HG03139 (cell line): ENCODE results near the gene ELP2.
"Not testable (repeated sequence)": the region's sequence is repeated elsewhere in the genome, so short reads cannot be mapped to it uniquely, and the experiment has no call there.

Experiments used
- ATAC-seq: cut with Tn5 transposase; IDR thresholded peaks from one replicate; pipeline ENCODE4 v1.9.1; 2021; ENCODE audit not compliant: unreplicated experiment

The ELP2 gene

DNA sequence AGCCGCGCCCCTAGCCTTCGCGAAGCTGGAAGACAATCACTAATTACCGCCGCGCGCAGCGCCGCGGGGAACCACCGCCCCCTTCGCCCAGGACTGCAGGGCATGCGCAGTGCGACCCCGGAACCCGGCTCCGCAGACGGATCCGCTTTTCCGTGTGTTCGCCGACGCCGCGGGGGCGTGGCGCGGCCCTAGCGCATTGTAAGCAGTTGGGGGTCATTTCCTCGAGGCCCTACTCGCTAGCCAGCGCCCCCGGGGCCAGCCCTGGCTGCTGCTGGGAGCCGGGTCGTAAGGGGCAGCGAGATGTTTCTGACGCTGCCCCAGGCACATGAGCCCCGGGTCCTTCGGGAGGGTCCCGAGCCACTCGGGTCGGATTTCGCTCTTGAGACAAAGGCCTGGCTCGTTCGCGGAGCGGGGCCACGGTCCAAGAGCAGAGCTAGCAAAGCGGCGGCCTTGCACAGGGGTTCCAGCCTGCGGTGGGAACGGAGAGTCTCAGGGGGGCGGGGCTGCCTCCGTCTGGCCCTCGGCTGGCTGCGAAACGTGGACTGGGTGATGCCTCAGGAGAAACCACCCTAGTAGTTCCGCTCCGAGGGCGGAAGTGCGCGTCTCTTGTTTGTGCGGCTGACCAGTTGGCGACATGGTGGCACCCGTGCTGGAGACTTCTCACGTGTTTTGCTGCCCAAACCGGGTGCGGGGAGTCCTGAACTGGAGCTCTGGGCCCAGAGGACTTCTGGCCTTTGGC is at the start of gene ELP2, which contains the start of gene SLC39A6:
ELP2 (plus strand) TSS at position 600 of the 739 bp plus-strand sequence; CDS start at position 635, 35 bp downstream.
SLC39A6 (minus strand) TSS at position 41 of the 739 bp plus-strand sequence. CDS start 2,333 bp downstream, outside the sequence.
- ATAC-seq = peak; percentile 92

GRCh38 chr18:36081118-36081517 is 48.6 kb upstream of the ELP2 start:
- not testable (repeated sequence) for ATAC-seq

GRCh38 chr18:36083729-36084128 is 46.0 kb upstream of the ELP2 start:
- no peak for ATAC-seq

DNA sequence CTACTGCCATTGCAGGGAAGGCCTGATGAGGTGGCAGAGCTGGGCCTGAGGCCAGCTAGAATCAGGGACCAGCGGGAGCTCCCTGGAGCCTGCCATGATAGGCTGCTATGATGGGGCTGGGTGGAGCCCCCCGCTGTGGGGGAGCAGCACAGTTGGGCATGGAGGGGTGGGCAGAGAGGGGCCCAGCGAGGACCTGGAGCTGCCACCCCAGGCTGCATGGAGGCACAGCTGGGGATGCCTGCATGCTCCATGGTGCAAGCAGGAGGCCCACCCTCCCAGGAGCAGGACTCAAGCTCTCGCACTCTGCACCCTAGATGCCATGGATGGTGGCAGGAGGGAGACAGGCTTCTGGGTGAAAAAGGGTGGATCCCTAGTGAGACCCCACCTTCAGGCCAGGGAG is 44.5 kb upstream of the ELP2 start:
- no peak for ATAC-seq

DNA sequence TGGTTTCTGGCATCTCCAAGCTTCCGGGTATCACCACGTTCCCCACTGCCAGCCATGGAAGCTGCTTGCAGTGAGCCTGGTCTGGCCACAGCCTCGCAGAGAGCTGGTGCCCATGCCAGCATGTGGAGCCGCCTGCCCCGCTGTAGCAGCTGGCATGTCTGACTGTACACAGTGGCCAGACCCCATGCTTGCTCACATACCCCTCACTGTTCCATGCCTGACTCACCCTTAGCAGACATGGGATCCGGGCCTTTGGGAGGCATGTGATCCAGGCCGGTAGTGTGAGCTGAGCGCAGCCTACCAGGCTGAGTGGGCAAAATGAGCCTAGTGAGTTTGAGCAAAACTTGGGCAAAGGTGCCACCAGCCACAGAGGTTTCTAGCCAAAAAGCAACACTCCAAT is 43.5 kb upstream of the ELP2 start:
- ATAC-seq = no peak

DNA sequence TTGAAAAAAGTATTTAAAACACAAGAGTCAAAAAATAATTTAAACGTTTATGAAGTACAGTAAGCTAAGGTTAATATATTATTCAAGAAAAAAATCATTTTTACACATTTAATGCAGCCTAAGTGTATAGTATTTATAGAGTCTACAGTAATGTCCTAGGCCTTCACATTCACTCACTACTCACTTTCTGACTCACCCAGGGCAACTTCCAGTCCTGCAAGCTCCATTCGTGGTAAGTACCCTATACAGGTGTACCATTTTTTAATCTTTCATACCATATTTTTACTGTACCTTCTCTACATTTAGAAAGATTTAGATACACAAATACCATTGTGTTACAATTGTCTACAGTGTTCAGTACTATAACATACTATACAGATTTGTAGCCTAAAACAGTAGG is 41.4 kb upstream of the ELP2 start:
- ATAC-seq = no peak

DNA sequence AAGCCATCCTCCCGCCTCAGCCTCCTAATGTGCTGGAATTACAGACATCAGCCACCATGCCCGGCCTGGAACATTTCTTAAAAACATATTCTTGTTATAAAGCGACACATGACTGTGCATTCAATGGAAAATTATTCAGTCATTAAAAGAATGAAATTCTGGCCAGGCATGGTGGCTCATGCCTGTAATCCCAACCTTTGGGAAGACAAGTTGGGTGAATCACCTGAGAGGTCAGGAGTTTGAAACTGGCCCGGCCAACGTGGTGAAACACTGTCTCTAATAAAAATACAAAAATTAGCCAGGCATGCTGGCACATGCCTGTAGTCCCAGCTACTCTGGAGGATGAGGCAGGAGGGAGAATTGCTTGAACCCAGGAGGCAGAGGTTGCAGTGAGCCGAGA is 40.7 kb upstream of the ELP2 start:
- no peak for ATAC-seq

DNA sequence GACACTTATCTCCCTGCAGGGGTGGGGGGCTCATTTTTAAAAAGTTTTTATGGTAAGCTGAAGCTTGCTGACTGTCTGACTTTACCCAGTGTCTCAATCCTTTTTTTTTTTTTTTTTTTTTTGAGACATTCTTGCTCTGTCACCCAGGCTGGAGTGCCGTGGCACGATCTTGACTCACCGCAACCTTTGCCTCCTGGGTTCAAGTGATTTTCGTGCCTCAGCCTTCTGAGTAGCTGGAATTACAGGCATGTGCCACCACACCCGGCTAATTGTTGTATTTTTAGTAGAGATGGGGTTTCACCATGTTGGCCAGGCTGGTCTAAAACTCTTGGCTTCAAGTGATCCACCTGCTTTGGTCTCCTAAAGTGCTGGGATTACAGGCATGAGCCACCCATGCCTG is 37.6 kb upstream of the ELP2 start:
- ATAC-seq = not testable (repeated sequence)

DNA sequence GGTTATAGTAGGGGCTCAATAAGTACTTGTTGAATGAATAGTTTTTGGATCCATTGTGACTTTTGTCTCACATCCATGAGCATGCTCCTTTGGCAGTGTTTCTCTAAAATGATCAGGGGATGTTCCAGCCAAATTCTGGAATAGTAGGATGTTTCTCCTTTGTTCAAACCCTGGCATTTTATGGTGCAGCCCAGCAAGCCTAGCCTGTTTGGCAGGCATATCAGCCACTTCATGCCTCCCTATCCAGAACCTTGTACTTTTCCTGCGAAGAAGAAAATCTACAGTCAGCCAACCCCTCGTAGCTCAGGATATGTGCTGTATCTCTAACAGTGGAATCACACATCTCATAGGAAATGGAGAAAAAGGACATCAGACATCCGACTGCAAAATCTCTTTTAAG is 35.3 kb upstream of the ELP2 start:
- no peak for ATAC-seq

- no peak for ATAC-seq
Measured at GRCh38 chr18:36095936-36096519, 33.7 kb upstream of the ELP2 start.

DNA sequence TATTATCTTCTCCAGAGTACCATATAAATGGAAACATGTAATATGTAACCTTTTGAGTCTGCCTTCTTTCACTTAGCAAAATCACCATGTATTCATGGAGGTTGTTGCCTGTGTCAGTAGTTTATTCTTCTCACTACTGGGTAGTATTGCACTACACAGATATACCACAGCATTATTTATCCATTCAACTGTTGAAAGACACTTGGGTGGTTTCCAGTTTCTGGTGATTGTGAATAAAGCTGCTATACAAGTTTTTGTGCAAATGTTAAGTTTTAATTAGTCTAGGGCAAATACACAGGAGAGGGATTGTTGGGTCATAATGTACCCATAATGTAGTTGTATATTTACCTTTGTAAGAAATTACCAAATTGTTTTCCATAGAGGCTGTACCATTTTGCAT is 32.7 kb upstream of the ELP2 start:
- ATAC-seq = no peak

DNA sequence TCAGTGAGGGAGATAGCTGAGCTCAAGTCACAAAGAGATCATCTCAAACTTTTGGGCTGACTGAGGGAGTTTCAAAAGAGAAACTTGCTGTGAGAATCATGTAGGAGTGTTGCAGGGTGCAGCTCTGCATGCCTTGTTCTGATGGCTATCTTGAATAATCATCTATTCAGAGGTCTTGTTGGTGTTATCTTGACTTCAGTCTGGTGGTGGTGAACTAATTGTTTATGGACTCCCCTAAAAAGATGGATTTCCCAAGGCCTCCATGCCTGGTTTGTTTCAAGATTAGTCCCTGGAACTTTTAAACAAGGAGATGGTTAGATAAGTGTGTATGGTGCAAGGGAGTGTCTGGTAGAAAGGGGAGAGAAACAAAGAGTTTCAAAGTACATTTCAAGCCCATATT is 30.4 kb upstream of the ELP2 start:
- no peak for ATAC-seq

DNA sequence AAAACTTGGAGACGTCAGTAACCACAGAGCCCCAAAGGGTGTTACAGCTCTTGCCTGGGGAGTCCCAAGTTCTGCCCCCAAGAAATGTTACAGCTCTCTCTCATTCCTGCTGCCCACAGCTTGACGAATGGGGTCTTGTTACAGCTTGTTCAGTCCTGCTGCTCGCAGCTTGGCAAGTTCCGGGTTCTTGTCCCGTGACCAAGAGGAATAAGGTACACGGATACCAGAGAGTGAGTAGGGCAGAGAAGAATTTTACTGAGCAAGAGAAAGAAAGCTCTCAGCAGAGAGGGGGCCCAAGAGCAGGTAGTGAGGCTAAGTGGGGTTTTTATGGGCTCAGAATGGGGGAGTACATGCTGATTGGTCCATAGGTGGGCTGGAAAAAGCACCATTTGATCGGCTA is 27.8 kb upstream of the ELP2 start:
- no peak for ATAC-seq

- no peak for ATAC-seq
Measured at GRCh38 chr18:36104749-36105148, 24.9 kb upstream of the ELP2 start.

GRCh38 chr18:36107477-36107876 is 22.2 kb upstream of the ELP2 start:
- ATAC-seq = no peak

DNA sequence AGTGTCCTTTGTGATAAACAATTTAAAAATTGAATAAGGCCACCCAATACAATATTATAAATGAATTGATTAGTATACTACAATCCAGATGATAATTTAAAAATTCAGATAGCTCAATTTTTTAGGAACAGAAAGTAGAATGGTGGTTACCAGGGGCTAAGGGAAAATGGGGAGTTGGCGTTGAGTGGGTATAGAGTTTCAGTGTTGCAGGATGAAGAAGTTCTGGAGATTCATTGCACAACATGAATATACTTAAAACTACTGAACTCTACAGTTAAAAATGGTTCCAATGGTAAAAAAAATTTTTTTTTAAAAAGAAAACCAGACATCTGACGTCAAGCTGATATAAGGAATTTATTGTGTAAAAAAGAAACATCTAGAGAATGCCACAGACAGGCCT is 21.5 kb upstream of the ELP2 start:
- ATAC-seq = no peak

DNA sequence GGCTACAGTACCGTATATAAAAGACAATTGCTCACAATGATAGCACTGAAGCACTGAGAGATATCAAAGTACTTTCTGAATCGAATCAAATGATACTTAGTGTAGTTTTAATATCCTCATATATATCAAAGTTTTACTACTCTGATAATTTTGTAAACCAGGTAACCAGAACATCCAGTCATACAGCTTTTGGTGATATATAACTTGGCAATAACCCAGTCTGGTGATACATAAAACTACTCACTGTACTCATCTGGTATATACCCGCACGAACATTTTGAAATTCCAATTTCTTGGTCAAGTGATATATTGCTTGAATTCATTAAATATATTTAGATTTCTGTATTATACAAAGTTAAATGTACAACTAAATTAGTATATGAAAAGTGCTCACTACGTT is 21.1 kb upstream of the ELP2 start:
- ATAC-seq = no peak

DNA sequence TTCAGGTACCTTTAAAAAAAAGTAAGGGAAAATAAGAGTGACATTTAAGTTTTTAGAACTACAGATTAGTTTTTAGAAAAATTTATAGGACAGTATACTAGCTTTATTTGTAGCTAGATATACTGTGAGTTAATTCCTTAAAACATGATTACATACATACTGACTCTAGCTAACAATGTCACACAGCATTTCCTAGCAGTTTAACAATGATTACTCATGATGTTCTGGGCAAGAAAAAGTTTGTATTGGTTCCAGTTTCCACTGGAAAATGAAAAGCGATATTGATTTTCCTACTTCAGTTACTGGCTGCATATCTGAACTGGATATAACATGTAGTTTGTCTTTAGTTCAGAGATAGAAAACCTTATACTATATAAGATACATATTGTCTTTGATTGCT is 20.0 kb upstream of the ELP2 start:
- ATAC-seq = no peak

DNA sequence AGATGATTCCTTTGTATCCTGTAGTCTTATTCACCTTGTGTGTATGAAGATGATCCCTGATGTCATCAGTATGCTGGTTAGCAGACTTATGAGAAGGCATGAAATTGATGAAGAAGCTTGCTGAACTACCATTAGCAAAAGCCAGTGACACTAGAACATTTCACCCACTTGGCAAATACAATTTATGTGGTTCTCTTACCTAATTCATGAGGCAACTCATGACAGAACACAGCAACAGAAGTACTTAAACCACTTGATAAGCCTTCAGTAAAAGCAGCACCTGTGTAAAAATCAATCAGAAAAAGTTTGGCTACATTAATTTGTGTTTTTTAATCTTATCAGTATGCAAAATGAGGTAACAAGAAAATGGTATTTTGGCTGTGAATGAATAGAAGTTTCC is 17.4 kb upstream of the ELP2 start:
- no peak for ATAC-seq

- no peak for ATAC-seq
Measured at GRCh38 chr18:36114251-36114650, 15.4 kb upstream of the ELP2 start.

GRCh38 chr18:36114738-36115137 is 15.0 kb upstream of the ELP2 start:
- ATAC-seq = no peak

GRCh38 chr18:36116771-36117170 is 12.9 kb upstream of the ELP2 start:
- not testable (repeated sequence) for ATAC-seq

- no peak for ATAC-seq
Measured at GRCh38 chr18:36120297-36120696, 9.4 kb upstream of the ELP2 start.
